HG02840 (cell line): ENCODE results near the gene PLEKHJ1.
"Not testable (repeated sequence)": the region's sequence is repeated elsewhere in the genome, so short reads cannot be mapped to it uniquely, and the experiment has no call there.

ENCODE experiments used
- ATAC-seq: cut with Tn5 transposase; IDR thresholded peaks from one replicate; pipeline ENCODE4 v1.9.1; 2021; ENCODE audit warnings: mild to moderate bottlenecking, moderate library complexity, moderate number of reproducible peaks; ENCODE audit not compliant: unreplicated experiment, low FRiP score

Gene PLEKHJ1

DNA sequence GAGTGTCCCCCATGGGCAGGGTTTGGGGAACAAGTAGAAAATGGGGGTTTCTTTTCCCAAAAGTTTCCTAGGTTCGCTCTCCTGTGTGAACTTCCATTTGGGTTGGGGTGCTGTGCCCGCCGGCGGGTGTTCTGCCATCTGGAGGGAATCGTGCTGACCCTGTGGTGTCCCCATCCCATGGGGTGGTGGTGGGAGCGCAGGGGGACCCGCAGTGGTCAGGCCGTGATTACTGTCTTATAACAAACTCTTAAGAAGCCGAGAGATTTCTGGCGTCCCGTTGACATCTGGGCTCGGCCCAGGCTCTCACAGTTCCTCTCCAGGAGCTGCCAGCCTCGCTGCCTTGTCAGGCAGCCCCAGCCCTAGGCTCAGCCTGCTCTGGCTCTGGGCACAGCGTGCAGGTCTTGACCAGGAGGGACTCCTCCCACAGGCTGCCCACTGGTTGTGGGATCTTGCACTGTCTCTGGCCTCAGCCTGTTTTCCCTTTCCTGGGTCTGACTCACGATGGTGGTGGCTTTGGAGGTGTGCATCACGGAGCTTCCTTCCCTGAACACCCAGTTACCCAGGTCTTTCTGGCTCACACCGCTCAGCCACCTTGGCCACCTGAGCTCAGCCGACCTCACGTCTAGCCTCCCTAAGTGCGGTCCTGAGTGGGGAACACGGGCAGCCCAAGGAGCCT is 34.5 kb downstream of the PLEKHJ1 start:
- ATAC-seq: no peak

DNA sequence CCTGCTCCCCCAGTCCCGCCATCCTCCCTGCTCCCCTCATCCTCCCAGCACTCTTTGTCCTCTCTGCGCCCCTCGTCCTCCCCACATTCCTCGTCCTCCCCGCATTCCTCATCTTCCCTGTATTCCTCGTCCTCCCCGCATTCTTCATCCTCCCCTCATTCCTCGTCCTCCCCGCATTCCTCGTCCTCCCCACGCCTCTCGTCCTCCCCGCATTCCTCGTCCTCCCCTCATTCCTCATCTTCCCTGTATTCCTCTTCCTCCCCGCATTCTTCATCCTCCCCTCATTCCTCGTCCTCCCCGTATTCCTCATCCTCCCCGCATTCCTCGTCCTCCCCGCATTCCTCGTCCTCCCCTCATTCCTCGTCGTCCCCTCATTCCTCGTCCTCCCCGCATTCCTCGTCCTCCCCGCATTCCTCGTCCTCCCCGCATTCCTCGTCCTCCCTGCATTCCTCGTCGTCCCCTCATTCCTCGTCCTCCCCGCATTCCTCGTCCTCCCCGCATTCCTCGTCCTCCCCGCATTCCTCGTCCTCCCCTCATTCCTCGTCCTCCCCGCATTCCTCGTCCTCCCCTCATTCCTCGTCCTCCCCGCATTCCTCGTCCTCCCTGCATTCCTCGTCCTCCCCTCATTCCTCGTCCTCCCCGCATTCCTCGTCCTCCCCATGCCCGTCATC is 35.4 kb downstream of the PLEKHJ1 start:
- not testable (repeated sequence) for ATAC-seq

DNA sequence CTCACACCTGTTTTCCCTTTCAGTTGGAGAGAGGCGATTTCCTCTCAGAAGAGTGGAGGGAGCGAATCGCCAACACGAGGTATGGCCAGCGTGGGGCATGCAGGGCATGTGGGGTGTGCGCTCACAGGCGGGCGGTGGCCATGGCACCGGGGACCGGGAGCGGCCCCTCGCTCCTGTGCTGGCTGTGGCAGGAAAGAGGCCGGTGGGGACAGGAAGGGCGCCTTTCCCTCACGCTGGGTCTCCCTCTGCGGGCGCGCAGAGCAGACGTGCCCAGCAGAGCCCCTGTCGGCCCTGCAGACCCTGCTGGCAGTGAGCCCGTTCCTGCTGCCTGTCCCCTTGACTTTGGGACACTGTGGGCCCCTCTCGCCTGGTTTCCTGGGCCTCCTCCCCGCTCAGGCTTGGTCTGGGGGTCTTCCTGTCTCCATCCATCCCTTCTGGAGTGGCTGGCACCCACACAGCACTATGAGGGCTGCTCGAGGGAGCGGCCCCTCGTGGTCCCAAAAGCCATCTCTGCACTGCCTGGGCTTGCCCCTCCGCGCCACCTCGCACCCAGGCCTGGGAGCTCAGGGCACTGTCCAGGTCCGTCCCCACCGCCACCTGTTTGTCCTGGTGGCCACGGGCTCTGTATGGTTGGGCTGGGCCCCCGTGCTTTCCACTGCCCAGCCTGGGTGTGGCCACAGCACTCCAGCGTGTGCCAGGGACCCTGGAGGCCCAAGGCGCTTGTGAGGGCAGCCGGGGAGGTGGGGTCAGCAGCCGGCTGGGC is 36.1 kb downstream of the PLEKHJ1 start:
- no peak for ATAC-seq

DNA sequence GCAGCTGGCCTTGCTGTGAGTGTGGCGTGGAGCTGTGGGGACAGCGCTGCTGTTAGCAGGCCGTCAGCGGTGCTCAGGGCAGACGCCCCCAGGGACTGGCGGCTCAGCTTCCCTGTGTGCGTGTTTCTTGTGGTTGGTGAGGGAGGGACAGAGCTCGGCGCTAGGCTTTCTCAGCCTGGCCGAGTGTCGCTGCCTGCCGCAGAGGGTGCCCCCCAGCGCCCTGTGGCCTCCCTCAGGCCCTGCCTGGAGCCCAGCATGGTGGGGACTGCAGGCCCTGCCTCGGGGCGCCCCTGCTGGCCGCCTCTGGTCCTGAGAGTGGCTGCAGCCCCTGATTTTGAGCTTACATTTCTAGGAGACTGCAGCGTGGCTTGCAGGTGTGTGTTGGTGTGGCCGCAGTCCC is 36.9 kb downstream of the PLEKHJ1 start:
- no peak for ATAC-seq

DNA sequence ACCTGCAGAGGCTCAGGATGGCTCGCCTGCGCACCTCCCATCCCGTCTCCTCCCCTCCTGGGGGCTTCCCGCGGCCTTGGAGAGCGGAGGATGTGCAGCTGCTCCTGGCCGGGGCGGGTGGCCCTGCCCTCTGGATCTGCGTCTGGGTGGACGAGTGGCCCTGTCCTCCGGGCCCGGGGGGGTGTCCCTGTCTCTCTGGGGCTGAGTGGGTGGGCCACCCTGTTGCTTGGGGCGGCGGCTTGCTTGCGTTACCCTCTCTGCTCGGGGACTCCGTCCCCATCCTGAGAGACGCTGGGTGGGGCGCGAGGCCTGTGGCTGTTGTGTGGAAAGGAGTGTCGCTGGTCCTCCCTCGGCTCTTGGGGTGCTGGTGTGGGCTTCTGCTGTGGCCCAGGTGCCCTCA is 37.8 kb downstream of the PLEKHJ1 start:
- ATAC-seq: no peak

DNA sequence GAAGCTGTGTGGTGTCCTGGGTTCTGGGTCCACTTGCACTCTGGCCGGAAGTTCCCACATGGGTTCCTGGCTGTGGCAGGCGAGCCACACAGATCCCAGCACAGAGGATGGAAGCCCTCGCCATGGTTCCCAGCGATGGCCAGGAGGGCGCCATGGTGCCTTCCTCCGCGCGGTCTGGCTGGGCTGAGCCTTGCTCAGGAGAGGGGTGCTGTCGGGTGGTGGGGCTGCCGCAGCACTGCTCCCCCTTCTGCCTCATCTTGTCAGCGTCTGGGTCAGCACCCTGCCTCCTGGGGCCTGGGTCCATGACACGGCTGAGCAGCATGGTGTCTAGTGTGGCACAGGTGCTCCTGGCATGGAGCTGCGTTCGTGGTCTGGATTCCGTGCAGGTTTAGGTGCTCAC is 38.9 kb downstream of the PLEKHJ1 start:
- ATAC-seq: no peak

DNA sequence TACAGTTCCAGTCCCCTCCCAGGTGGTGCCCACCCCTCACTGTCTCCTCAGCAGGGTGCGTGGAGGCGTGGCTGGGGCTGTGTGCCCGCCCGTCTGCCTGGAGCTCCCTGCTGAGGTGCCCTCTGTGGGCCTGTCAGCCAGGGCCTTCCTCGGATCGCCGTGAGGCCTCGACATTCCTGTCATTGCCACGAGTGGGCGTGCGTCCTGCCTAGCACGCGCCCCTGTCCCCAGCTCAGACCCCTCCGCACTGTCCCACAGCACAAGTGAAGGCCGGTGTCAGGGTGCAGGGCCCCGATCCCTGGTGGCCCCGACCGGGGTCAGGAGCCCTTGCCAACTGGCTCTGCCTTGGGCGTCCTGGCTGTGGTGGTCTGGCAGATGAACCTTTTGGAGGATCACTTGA is 40.2 kb downstream of the PLEKHJ1 start:
- ATAC-seq: no peak

DNA sequence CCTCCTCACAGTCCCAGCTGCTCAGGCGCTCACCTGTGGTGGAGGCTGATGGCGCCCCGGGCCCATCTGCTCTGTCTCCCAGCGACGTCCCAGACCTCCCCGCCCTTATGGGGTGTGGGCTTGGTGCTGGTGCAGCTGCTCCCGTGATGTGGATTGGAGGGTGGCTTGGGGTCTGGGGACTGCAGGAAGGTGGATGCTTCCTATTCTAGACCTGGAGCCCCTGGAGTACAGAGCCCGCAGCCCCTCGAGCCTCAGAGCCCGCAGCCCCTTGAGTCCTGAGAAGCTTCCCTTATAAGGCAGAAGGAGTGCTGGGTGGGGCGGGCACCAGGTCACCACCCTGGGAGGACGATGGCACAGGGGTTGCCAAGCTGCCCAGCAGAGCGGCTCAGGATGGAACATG is 40.8 kb downstream of the PLEKHJ1 start:
- ATAC-seq: no peak

DNA sequence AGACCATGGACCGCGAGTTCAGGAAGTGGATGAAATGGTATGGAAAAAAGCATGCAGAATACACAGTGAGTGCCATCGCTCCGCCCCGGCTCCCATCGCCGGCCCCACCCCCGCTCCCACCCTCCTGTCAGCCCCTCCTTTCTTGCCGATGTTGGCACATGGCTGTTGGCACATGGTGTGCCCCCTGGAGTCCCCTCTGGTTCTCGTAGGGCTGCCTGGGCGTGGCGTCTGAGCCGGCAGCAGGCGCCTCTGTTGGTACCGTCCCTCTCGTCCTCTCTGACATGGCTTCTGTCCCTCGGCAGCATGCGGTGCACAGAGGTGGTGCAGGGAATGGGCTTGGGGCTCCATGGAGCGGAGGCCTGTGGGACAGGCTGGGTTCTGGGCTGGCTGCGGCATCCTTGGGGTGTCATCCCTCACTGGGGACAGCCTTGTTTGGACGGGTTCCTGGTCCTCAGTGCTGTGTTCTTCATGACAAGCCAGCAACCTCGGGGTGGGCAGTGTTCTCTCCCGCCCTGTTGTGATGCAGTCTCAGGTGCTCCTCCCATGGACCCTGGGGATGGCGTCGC is 41.5 kb downstream of the PLEKHJ1 start:
- no peak for ATAC-seq

DNA sequence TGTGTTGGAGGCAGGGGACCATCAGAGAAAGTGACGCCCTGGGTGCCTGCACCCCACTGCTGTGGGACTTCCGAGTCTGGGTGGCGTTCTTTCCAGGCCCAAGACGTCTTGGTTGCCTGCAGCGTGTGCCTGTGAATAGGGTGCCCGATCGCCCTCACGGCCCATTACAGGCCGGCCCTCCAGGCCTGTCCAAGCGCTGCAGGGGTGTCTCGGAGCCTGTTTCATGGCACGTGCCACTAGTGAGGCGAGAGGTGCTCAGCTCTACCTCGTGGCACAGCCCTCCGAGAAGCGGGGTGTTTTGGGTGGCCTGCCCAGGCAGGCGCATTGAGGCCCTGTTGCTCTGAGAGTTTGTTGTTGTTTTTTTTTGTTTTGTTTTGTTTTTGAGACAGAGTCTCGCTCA is 42.3 kb downstream of the PLEKHJ1 start:
- ATAC-seq: no peak

DNA sequence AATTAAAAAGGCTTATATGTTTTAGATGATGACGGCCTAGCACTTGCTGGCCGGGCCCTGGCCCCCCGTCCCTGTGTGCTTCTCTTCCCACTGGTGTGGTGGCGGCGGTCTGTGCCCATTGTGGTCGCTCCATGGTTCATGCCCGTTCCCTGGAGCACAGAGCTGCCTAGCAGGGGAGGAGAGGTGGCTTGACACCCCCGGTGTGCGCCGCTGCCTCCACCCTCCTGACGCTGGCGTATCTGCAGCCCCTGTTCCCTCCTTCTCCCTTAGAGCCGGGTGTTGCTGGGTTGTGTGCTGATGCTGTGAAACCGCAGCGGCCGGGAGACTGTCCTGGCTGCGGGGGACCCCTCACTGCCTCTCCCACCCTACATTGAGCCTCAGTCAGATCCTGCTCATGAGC is 43.3 kb downstream of the PLEKHJ1 start:
- no peak for ATAC-seq

DNA sequence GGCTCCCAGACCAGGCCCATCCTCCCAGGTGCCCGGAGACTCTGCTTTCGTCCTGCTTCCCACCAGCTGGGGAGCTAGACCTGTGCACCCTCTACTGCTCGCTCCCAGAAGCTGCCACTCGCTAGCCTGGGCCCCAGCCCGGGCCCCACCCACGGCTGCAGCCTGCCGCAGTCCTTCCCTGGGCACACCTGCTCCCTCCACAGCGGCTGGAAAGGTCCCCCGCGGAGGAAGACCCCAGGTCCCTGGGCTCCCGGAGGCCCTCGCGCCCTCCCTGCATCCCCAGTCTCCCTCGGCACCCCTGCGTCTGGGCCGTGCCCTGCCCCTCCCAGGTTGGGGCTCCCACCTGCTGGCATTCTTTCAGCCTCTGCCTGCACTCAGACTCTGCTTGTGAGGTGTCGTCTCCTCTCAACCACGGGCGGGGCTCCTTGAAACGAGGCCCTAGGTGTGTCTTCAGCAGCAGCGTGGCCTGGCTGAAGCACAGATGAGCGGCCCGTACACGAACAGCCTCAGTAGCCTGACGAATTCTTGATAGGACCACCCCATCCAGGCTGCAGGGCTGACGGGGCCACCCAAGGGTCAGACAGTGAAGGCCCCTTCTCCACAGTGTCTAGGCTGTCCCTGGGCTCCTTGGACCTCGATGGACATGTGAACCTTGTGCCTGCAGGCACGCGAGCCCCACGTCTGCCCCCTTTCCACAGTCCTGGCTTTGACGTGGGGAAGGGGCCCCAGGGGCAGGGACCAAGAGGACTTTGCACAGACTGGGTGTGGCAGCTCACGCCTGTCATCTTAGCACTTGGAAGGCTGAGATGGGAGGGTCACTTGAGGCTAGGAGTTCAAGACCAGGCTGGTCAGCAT is 44.4 kb downstream of the PLEKHJ1 start:
- ATAC-seq: no peak

DNA sequence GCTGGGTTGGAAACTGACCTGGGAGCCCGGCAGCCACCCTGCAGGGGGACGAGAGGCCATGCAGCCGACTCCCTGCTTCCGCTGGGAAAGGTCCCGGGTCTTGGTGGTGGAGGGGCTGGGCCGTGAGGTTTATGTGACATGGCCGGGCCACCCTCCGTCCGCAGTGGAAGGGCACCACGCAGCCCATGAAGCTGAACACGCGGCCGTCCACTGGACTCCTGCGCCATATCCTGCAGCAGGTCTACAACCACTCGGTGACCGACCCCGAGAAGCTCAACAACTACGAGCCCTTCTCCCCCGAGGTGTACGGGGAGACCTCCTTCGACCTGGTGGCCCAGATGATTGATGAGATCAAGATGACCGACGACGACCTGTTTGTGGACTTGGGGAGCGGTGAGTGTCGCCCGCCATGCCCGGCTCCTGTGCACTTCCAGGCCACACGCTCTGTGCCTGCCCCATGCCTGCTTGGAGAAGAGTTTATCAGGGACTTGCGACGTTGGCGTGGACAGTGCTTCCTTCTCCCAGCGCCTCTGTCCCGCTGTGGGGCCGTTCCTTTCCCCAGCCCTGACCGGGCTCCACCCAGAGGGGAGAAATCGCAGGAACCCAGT is 45.2 kb downstream of the PLEKHJ1 start:
- ATAC-seq: no peak

DNA sequence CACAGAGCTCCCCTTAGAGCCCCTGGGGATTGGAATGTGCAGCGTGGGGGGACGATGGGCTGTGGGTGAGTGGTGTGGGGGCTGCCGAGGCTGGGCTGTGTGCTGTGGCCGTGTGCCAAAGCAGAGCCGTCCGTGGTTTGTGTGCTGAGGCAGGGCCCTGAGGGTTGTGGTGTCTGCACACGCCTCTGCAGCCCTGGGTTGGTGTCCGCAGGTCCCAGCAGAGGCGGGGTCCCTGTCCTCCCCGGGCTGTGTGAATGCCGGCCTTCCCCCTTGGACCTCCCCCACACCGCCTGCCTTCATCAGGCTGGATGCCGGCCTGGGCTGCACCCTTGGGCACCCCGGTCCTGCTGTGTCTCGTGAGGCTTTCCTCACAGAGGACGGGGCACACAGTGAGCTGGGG is 46.2 kb downstream of the PLEKHJ1 start:
- ATAC-seq: no peak

DNA sequence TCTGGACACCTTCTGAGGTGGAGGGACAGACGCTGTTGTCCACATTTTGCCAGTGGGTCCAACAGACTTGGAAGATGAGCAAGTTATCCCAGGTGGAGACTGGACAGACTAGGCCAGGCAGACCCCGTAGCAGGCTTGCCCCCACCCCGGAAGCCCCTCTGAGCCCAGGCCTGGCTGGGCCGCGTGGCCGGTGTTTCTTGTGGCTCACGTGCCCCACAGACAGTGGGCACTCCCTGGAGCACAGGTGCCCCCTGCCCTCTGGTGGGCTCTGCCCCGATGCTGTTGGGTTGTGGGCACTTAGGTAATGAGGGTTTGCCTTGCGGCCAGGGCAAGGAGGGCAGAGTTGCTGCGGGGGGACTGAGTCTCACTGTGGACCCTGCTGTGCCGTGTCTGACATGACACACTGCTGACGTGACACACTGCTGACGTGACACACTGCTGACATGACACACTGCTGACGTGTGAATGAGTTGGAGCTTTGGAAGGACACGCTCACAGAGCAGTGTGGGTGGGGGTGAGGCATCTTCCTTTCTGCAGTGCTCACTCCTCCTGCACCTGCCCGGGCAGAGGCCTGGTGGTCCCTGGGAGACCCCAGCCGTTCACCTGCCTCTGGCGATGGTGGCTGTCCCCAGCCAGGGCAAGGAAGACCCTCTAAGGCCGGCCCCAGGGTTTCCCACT is 47.3 kb downstream of the PLEKHJ1 start:
- ATAC-seq: no peak

DNA sequence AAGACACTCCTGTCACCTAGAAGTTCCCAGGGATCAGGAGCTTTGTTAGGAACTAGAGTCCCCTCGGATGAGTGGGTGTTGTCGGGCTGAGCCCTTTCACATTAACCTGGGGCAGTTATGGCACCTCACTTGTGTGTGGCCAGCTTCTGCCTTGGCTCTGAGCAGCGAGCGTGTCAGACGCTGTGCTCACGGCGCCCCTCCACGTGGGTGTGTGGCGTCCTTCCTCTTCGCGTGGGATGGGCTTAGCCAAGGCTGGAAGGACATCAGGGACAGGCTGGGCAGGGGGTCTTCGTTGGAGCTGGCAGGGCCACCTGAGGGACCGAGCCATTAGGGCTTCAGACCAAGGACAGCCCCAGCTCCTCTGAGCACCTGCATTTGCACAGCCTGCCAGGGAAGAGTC is 49.0 kb downstream of the PLEKHJ1 start:
- ATAC-seq: no peak

DNA sequence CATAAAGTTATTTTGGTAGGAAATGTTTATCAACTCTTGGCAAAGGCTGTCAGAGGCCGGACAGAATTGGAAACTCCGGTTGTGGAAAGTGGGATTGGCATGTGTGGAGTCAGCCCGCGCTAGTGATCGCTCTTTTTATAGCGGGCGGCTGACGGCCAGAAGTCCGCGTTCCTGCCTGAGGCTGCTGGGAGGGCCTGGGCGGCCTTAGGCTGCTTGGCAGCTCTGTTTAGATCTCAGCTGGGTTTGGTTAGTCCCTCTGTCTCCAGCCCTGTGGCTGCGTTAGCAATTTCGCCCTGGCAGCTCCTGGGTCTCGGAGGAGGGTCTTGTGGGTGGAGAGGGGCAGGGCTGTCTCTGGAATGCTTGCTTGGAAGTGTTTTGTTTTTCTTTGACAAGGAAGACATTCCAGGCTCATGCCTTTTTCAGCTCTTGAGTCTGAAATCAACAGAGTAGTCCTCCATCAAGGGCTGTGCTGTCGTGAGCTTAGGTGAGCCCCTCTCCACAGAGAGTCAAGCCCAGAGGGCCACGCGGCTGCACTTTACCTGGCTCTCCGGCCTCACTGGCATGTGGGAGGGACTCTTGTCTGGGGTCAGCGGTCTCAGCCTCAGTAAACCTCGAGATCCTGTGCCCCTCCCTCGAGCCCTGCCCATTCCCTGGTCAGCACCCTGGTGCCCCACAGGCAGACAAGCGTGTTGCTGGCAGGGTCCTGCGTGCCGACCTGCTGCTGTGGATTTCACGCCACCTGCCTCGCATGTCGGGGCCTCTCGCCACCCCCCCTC is 49.9 kb downstream of the PLEKHJ1 start:
- no peak for ATAC-seq

DNA sequence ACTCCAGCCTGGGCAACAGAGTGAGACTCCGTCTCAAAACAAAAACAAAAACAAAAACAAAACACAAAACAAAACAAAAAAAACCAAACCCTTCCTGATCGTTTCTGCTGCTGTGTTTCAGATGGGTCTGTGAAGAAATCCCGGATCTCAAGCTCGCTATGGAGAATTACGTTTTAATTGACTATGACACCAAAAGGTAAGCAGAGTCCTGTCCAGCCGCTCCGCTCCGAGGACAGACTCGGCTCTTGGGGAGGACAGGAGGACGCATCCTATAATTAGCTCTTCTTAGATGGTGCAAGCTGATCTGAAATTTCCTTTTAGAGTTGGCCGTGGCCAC is 50.4 kb downstream of the PLEKHJ1 start:
- ATAC-seq: no peak

DNA sequence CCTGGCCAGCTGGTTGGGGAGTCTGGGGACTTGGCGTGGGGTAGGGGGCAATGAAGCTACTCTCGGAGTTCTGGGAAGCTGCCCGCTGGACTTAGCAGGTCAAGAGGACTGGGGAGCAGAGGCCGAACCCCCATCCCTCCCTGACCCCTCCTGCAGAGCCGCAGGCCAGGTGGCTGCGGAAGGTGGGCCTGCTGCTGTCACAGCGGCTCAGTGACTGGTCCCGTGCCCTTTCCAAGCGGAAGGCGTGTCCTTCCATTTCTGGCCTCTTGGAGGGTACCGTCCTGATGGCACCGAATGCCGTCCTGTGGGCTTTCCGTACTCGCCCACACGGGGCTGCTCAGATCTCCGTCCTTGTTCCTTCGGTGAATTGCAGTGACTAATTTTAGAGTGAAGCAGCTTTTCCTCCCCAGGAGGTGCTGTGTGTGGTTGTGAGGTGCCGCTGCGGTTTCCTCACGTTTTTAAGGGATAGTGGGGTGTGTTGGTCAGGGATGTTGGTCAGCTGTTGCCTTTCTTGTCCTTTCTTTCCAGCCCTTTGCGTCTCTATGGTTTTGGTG is 51.6 kb downstream of the PLEKHJ1 start:
- ATAC-seq: no peak
